ENCODE measurements around the gene DLG5. TPM values are rescaled to one million over a fixed set of nuclear protein-coding genes. Genes with fewer than 3 reads are reported as not detected.

Gene DLG5
- polyA plus RNA-seq, 4 donors: 34.0 to 53.8 (median 43.0) TPM

Other genes starting within 250 kb of the DLG5 start
- 10 to 100 TPM; 15.8 to 18.9 (median 17.6) TPM for gene POLR3A, start 102.8 kb upstream of the DLG5 start, polyA plus RNA-seq (ENCODE audit: insufficient read length in 4 of 4)
- gene RPS24, start 107.1 kb upstream of the DLG5 start, polyA plus RNA-seq (ENCODE audit: insufficient read length in 4 of 4): 1,000 to 10,000 TPM; 2,809 to 4,506 (median 3,046) TPM